Panc1 (cell line): ENCODE results near the gene CDK5RAP3. TPM values are rescaled to one million over a fixed set of nuclear protein-coding genes. Genes with fewer than 3 reads are reported as not detected.
A peak's percentile ranks its signal among the peaks of the same experiment; 100 is the strongest.
"Not testable (repeated sequence)": the region's sequence is repeated elsewhere in the genome, so short reads cannot be mapped to it uniquely, and the experiment has no call there.

ENCODE experiments used
- ATAC-seq: fragments of 200-7000 bp; cut with Tn5 transposase; 2 replicates; pipeline ENCODE4 v1.9.1; 2020; ENCODE audit warnings: mild to moderate bottlenecking, moderate library complexity
- BruUV-seq: library from RNA; stranded (reverse); fragments of 400-500 nt; replicated peaks from 2 replicates; lab custom pipeline; 2021; lab: Mats Ljungman, UMichigan
- CTCF ChIA-PET: fragments of 300-600 bp; sonication (Branson Sonifier 250); formaldehyde crosslinking; loops from one replicate; lab custom pipeline; 2022; ENCODE audit warnings: antibody characterized with exemption; lab: Charles Lee
- POLR2A ChIA-PET: fragments of 300-600 bp; sonication (Branson Sonifier 250); formaldehyde crosslinking; loops from one replicate; lab custom pipeline; 2022; ENCODE audit warnings: antibody characterized with exemption; lab: Charles Lee
- DNase-seq: peaks from one replicate; pipeline ENCODE4 v3.0.0-alpha.2; 2010; ENCODE audit warnings: low read depth, low spot score
- H3K27ac ChIP-seq: 2 replicates; pipeline ENCODE4 v1.5.1; 2011; ENCODE audit warnings: mild to moderate bottlenecking, low read length, inconsistent platforms
- H3K27me3 ChIP-seq: fragments of 200-500 bp; sonication (Bioruptor generic); 2 replicates; pipeline ENCODE4 v1.6.0; 2014; ENCODE audit warnings: low read length, inconsistent platforms; ENCODE audit not compliant: control insufficient read depth, insufficient read depth
- H3K36me3 ChIP-seq: fragments of 200-500 bp; sonication (Bioruptor generic); 2 replicates; pipeline ENCODE4 v1.5.1; 2014; ENCODE audit warnings: inconsistent platforms, mild to moderate bottlenecking, low read length, moderate library complexity; ENCODE audit not compliant: control insufficient read depth, insufficient read depth
- H3K4me1 ChIP-seq: 2 replicates; pipeline ENCODE4 v1.5.1; 2011; ENCODE audit warnings: inconsistent platforms, mild to moderate bottlenecking, low read length, moderate library complexity; ENCODE audit not compliant: control insufficient read depth, insufficient read depth
- H3K4me3 ChIP-seq, 2 experiments: 2 replicates each; pipeline ENCODE4 v1.5.1; 2011 to 2012; ENCODE audit warnings: low read depth in 2 of 2, low read length in 2 of 2, mild to moderate bottlenecking in 2 of 2, inconsistent platforms in 1 of 2, moderate library complexity in 1 of 2
- H3K9me3 ChIP-seq: fragments of 200-500 bp; sonication (Bioruptor generic); 2 replicates; pipeline ENCODE4 v1.5.1; 2014; ENCODE audit warnings: low read depth, mild to moderate bottlenecking, inconsistent platforms, low read length, moderate library complexity; ENCODE audit not compliant: control insufficient read depth, insufficient read depth
- CTCF ChIP-seq: fragments of 450-650 bp; IDR thresholded peaks from 2 replicates; pipeline ENCODE4 v1.5.1; 2017; ENCODE audit warnings: mild to moderate bottlenecking
- POLR2AphosphoS5 ChIP-seq: IDR thresholded peaks from 2 replicates; pipeline ENCODE4 v1.6.1; 2012; ENCODE audit warnings: mild to moderate bottlenecking, low read depth, low read length, moderate library complexity
- REST ChIP-seq, 2 experiments: IDR thresholded peaks; 2 replicates each; pipeline ENCODE4 v1.6.1; 2011 to 2012; ENCODE audit warnings: low read depth in 2 of 2, control low read depth in 1 of 2, low read length in 1 of 2, mild to moderate bottlenecking in 1 of 2, moderate library complexity in 1 of 2; ENCODE audit not compliant: insufficient read depth in 1 of 2
- SIN3A ChIP-seq: IDR thresholded peaks from 2 replicates; pipeline ENCODE4 v1.6.1; 2012; ENCODE audit warnings: low read depth, mild to moderate bottlenecking, low read length, moderate library complexity, borderline replicate concordance; ENCODE audit not compliant: insufficient read depth
- TCF7L2 ChIP-seq: IDR thresholded peaks from 2 replicates; pipeline ENCODE4 v1.6.1; 2011; ENCODE audit warnings: mild to moderate bottlenecking, low read depth, low read length, inconsistent platforms
- in situ Hi-C: cut with HindIII; loops from 2 replicates; pipeline ENCODE4 v1.10.0; 2016; ENCODE audit warnings: low sequenced_read_pairs, low pct_unique_long_range_greater_than_20kb
- intact Hi-C: fragments of 100-400 bp; cut with micrococcal nuclease; formaldehyde crosslinking; loops from one replicate; pipeline ENCODE4 v1.10.0; 2022; ENCODE audit not compliant: unreplicated experiment
- total RNA-seq: library from RNA; stranded (reverse); gene quantifications from one replicate; pipeline ENCODE4 v1.2.1, GENCODE V29; 2021; ENCODE audit not compliant: unreplicated experiment

Gene CDK5RAP3
- total RNA-seq, 1 experiment from 2014 or later, result 193 TPM

GRCh38 chr17:48001197-48001596, 30.3 kb downstream of the CDK5RAP3 start:
- Histone ChIP-seq H3K27me3 (no peaks in the 10 kb centered on the region), H3K27ac (peak overlapping the region; percentile 2; the same call in 1 of the 2 replicates), H3K4me3 (no peak overlapping the region), H3K4me1 (peaks cover 34% of the 10 kb centered on the region), H3K36me3 (no peaks in the 10 kb centered on the region), H3K9me3 (no peaks in the 10 kb centered on the region)
- TF ChIP-seq POLR2AphosphoS5 (no peak), TCF7L2 (no peak), REST (IDR thresholded peaks at IDR 0.05; ENCODE audit: insufficient read depth in 1 of 2, low read depth in 2 of 2, low read length in 1 of 2) (no peak)
- in situ Hi-C loops, result no loop called here
- DNase-seq (no peak), ATAC-seq (no peak)
- no TSS peak for BruUV-seq
- CTCF ChIA-PET, result interaction anchor here (0.6 kb wide), 1 partner anchor 22 kb away, joined by 9 read pairs; no protein-coding TSS in a partner anchor
- POLR2A ChIA-PET, result interaction anchor here (0.5 kb wide), 1 partner anchor 110 kb away, joined by 5 read pairs; no protein-coding TSS in a partner anchor
- intact Hi-C loops, result no loop called here

- CTCF ChIA-PET, result interaction anchor here (0.6 kb wide), 1 partner anchor 23 kb away, joined by 9 read pairs; no protein-coding TSS in a partner anchor
- ATAC-seq, BruUV-seq, H3K4me3 ChIP-seq, intact Hi-C loops, H3K27me3 ChIP-seq, in situ Hi-C loops, DNase-seq, H3K36me3 ChIP-seq, H3K9me3 ChIP-seq: not testable (repeated sequence)
- POLR2A ChIA-PET, result interaction anchor here (0.5 kb wide), 1 partner anchor 110 kb away, joined by 5 read pairs; no protein-coding TSS in a partner anchor
- Histone ChIP-seq H3K27ac (peak overlapping the region; percentile 89), H3K4me1 (peaks cover 34% of the 10 kb centered on the region)
Observed at GRCh38 chr17:48001657-48002056, 30.7 kb downstream of the CDK5RAP3 start.

- DNase-seq (no peak), ATAC-seq (peak; percentile 82)
- TF ChIP-seq SIN3A, result no peak
- TF ChIP-seq POLR2AphosphoS5, result no peak
- no peak for TF ChIP-seq REST (IDR thresholded peaks at IDR 0.05; ENCODE audit: insufficient read depth in 1 of 2, low read depth in 2 of 2, low read length in 1 of 2)
- no peak for TF ChIP-seq CTCF
- TF ChIP-seq TCF7L2, result no peak
- H3K36me3 ChIP-seq, result no peaks in the 10 kb centered on the region
- BruUV-seq, result no TSS peak
- H3K27ac ChIP-seq, result peak overlapping the region; percentile 89
- in situ Hi-C loops (no loop called here), intact Hi-C loops (no loop called here)
- POLR2A ChIA-PET, result no interaction called here
- peaks cover 34% of the 10 kb centered on the region for H3K4me1 ChIP-seq
- CTCF ChIA-PET, result interaction anchor here (0.5 kb wide), 1 partner anchor 31 kb away, joined by 3 read pairs; the partner anchor contains the start of gene CDK5RAP3
- H3K4me3 ChIP-seq, result no peak overlapping the region
- H3K27me3 ChIP-seq, result no peaks in the 10 kb centered on the region
- no peaks in the 10 kb centered on the region for H3K9me3 ChIP-seq
Observed at GRCh38 chr17:48002266-48002915, 31.5 kb downstream of the CDK5RAP3 start.
